Left cardiac atrium (tissue), 4 donors: ENCODE data around the gene KIF6. TPM values are rescaled to one million over a fixed set of nuclear protein-coding genes. Genes with fewer than 3 reads are reported as not detected.

Experiments used
- ATAC-seq, 2 donors: fragments of 200-7000 bp; cut with Tn5 transposase; one replicate each; pipeline ENCODE4 v1.9.1; 2020; ENCODE audit warnings: mild to moderate bottlenecking in 2 of 2, moderate library complexity in 2 of 2
- DNase-seq: peaks from one replicate; pipeline ENCODE4 v3.0.0-alpha.2; 2020
- intact Hi-C, 2 donors: fragments of 100-400 bp; cut with DNase I; formaldehyde crosslinking; loops; one replicate each; pipeline versions ENCODE4 v1.14.1 to v1.15.1; 2022 to 2023
- total RNA-seq, 2 donors: library from RNA; stranded (reverse); fragmentation: NEBNext Ultra II Directional; extraction: Animal tissue kit (Norgen Biotek cat#: 25700); gene quantifications; one replicate each; pipeline ENCODE4 v1.2.1, GENCODE V29; 2021
- donor health status: DM: no; HTN: yes; CAD: no.
- donor health status: DM: no; HTN: yes; CAD: no; lungs with severe emphysema.
- donor health status: DM: yes; HTN: yes; CAD: no.
- donor health status: Dilated cardiomyopathy.

The KIF6 gene
- total RNA-seq, 2 donors from 2014 or later = 0.15 to 0.31 TPM

DNA sequence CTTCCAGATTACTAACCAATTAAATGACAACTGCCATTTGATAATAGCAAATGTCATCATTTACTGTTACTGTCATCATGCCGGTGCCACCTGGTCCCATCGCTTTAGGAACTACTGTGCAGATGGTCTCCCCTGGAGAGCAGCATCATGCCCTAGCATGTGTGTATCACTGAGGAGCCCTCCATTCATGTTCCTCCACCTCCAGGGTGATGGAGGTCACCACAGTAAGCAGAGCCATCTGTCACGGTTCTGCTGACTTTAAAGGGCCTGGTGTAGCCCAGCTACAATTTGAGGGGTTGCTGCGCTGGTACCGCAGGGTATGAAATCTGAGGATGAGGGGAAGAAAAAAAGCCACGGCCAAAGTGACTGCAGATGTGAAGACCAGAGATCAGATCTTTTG is 283.9 kb downstream of the KIF6 start:
- ATAC-seq = no peak
- intact Hi-C loops = no loop called here

DNA sequence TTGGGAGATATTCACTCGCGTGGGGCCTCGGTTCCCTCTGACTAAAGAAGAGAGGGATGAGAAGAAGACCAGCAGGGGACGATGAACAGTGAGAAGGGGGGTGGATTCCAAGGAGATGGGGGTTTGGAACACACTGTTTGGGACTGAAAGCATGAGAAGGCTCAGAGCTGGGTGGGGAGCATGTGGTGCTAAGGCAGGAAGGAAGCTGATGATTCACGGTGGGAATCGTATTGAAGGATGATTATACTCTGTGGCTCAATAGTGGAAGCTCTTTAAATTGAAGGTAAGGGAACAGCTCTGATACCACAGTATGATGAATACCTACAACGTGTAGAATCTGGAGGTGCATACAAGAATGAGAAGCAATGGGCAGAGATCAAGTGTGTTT is 285.2 kb downstream of the KIF6 start:
- intact Hi-C loops = no loop called here
- DNase-seq (no peak), ATAC-seq (no peak)

More for the DNA sequence above, 283.9 kb downstream of the KIF6 start:
- DNase-seq = no peak

DNA sequence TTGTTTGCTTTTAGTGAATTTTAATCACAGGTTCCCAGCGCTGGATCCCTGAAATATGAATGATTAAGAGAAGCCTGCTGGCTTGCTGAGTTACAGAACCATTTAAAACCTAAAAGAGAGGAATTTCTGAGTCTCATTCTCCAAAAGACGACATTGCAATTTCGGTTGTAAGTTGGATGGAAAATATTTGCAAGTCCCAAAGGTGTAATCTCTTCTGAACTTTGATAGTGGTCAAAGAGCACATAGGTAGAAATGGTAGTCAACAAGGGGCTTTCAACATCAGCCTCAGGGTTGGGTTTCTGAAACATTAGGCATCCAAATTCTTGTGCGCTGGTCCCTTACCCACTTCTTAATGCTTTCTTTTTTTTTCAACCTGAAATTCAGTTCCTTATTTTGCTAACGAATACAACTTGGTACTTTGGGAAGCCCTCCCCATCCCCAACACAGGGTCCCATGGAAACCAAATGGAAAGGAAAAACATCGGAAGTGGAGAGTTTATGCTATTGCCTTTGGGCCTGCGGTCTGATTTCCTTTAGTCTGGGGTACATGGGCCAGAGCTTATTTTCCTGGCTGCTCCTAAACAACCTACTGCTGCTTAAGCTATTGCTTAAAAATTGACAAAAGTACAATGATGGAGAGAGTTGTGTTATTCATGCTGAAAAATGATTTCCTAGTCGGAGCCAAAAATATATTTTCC is 285.7 kb downstream of the KIF6 start:
- DNase-seq = no peak
- intact Hi-C loops = no loop called here
- ATAC-seq = no peak

DNA sequence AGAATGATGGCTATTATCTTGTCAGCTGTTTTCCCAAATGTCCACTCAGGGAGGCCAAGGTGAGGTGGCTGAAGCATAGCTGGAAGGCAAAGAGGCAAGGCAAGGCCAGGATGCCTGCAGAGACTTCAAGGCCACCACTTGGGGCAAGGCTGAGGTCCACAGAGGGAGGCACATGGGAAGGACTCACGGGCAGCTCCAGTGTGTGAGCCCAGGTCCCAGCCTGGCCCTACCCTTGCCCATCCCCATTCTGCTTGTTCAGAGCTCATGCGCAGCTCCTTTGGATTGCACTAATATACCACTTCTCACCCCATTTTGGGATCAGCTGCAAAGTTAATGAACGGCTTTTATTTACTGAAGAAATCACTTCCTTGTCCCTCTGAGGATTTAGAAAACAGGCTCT is 291.6 kb downstream of the KIF6 start:
- DNase-seq (no peak), ATAC-seq (no peak)
- intact Hi-C loops = no loop called here

DNA sequence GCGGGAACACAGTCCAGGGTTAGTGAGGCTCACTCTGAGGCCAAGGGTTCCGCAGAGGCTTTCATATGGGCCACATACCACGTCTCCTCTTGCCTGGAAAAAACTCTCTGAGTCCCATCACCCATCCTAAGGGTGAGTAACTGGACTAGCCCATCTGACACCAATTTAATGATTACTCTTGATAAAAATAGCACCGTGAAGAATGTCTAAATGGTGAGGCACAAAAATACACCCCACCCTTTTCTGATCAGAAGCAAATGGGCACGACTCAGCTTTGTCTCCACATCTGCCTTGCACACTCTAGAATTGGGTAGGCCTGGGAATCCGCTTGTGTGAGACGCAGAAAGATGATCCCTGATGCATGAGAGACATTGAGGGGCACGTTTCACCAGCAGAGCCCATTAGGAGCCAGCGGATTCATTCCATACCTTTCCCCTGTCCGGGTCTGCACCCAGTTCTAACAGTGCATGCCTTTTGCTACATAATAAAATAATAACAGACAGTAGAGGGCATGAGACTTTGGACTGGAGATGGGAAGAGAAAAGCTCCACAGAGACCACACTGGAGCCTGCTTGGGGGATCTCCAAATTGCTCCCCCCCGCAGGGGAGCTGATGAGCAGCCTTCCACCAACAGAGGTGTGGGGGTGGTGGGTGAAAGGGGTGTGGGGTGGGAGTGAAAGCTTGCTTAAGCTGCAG is 292.7 kb downstream of the KIF6 start:
- intact Hi-C loops = no loop called here
- ATAC-seq = no peak

DNA sequence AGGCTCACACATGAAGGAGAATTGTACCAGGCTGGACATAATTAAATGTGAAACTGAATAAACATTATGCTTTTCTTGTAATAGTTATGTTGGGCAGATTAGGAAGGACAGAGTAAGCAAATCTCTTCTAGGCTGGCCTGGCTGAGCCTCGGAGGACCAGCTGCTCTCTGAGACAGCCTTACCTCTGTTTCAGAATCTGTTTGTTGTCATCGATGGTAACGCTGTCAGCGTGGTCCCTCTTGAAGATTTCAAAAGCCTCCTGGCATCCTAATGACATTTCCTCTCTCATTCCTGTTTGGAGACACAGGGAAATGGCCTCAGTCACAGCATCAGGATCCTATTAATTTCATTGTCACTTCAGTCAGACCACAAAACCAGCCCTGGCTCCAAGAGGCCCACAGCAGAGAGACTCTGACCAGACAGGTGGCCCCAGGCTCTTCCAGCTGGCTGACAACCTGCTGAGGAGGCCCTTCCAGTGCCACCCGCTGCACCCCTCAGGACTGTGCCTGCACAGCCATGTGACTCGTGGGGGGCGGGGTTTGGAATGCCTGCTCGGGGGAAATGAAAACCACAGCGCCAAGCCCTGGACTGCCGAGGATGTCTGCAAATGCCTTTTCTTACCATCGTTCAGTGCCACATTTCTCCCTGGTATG is 294.2 kb downstream of the KIF6 start:
- intact Hi-C loops = no loop called here
- DNase-seq (peak; percentile 71), ATAC-seq (peak; percentile 75 to 80)

More for the DNA sequence above, 292.7 kb downstream of the KIF6 start:
- no peak for DNase-seq

DNA sequence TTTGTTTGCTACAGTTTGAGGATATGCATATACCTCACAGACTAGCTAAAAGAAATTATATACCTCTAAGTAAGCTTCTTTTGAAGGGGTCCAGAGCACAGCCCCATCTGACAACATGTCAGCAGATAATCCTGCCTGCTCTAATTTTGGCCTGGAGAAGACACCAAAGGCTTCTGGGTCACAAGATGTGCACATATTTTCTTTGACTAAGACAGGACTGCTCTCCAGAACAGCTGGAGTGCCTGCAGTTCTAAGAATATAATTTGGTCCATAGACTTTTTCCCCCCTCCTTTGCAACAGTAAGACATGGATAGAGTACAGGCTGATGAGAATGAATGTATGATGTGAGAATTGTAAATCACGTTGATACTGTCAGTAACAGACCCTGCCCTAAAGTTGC is 294.8 kb downstream of the KIF6 start:
- DNase-seq = no peak
- intact Hi-C loops = no loop called here
- no peak for ATAC-seq

DNA sequence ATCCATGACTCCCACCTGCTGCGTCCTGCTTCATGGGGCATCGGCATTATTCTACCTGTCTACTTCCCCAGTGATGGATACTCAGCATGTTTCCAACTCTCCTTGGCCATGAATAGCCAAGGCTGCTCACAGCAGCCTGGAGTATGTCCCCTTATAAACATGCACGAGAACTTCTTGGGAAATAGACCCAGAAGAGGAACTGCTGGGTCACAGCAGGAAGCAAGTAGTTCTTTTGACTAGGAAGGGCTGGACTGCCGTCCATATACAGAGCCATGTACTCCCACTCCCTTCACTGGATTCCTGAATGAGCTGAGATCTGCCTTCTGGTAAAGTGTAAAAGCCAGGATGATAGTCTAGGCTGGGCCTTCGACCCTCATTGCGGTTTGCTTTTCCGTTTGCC is 296.4 kb downstream of the KIF6 start:
- no peak for DNase-seq
- no peak for ATAC-seq
- intact Hi-C loops = no loop called here

DNA sequence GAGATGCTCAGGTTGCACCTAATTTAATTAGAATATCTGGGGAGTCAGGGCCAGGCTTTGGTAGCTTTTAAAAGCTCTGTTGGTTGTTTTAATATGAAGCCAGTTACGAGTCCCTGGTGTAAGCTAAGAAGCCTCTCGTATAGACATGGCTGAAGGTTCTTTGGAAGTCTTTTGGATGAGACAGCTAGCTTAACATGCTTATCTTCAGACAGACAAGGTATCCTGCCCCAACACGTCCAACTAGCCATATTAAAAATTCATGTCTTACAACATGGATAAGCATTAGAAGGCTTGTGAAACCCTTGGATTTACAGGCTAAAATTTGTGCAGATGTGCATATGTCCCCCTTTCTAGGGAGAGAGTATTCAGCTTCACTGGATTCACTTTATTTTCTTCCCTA is 297.1 kb downstream of the KIF6 start:
- ATAC-seq (no peak), DNase-seq (no peak)
- intact Hi-C loops = no loop called here

DNA sequence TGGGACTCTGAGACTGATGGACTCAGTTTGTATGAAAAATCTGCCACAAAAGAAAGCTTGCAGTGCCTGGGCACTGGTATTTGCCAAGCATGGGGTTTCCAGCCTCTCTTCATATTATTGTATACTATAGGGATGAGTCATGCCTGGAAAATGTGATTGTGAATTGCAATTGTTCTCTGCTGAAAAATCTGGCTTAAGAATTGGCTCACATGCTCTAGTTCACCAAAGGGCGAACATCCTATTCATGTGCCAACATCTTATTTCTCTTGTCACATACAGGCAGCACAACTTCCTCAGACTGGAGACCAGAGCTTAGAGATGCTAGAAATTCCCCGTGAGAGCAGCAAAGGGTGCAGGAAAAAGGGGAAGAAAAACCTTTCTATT is 299.1 kb downstream of the KIF6 start:
- ATAC-seq (peak in 1 of 2 donors; percentile 28), DNase-seq (no peak)
- intact Hi-C loops = no loop called here

DNA sequence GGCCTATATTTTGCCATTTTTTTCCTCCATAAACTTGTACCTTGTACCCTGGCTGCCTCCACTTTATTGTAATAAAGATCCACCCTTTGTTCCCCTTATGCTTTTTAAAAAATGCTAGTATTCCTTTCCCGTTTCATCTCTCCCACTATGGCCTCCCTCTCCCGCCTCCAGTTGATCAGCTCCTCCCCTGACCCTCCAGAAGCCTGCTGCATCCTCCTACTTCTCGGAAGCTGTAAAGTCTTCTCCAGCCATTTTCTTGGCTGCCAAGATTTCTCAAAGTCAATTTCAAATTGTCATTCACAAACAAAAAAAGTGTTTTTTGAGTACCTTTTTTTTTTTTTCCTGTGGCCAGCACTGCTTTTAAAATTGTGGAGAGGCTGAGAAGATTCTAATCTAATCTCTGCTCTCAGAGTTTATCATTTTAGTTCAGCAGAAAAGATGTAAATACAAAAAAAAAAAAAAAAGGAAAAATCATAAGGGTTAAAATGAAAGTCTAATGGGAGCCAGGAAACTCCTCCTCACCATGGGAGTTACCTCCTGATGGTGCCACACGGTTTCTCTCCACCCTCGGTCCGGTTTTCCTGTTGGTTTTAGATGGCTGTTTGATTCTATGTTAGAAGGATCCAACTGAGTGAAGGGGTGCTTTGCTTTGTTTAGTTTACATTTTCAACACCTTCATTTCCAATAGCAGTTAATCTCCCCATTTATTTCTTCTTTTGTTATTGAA is 299.7 kb downstream of the KIF6 start:
- intact Hi-C loops = no loop called here
- ATAC-seq = no peak
- peak; percentile 30 for DNase-seq

DNA sequence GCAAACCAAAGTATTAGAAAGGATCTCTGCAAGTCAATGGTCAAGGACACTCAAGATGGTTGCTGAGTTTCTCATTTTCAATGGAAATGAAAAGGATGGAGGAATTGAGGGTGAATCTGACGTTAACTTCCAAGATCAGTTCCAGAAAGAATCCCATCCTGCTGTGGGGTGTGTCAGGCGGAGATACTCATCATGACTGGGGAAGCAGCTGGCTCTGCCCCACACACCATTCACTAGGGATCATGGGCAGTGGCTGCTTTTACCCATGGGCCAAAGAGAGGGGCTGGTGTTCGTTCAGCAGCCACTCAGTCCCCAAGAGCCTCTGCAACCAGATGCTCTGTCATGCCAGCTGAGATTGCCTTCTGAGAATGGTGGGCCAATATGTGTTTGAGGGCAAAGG is 300.4 kb downstream of the KIF6 start:
- no peak for ATAC-seq
- no peak for DNase-seq
- intact Hi-C loops = no loop called here

DNA sequence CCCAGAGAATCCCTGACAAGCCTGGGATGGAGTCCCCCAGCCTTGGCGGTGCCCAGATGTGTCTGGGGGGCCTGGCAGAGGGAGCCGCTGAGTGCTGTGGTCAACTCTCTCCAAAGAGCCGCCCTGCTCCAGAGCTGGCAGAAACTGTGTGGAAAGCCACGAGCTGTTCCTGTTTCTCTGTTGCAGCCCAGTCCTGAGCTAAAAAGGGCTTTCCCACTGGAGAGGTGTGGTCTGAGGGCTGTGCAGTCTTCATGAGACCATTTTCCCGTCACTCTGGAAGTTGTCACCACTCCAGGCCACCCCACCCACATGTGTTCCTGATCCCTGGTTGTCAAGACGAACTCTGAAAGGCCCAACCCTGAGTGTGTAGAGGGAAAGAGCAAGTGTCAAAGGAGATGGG is 303.0 kb downstream of the KIF6 start:
- DNase-seq (peak; percentile 73), ATAC-seq (peak; percentile 57 to 78)
- intact Hi-C loops = no loop called here

DNA sequence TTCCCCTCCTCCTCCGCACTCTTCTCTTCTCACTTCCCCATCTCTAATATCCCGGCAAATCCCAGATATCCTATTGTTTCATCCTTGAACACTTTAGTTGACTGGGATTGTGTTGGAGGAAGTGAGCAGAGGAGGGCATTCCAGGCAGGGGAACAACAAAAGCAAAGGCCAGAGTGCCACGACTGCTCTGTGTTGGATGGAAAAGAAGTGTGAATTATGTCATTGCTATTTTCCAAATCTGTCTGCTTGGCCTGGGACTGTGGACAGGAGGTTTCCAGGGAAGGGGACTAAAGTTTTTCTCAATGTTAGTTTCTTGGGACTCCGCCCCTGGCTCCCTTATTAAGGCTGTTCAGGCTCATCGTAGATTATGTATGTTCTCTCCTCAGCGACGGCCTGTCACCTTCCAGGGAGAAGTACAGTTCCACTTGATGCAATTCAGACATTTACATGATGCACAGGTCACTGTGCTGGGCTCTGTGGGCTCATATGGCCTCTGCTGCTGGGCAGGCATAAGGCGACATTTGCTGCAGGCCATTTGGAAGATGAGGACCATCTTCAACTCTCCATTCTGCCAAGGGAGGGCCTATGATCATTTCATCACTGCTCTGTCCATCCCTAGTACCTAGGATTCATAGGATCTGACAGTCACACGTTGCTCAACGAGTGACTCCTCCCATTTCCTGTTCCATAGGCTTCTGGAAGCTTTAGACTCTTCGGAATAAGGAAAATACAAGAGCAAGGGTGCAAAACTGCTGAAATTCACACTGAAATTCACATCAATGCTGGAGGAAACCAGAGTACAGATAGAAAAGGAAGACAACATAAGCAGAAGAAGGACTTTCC is 303.6 kb downstream of the KIF6 start:
- ATAC-seq (peak; percentile 55 to 58), DNase-seq (no peak)
- intact Hi-C loops = no loop called here

DNA sequence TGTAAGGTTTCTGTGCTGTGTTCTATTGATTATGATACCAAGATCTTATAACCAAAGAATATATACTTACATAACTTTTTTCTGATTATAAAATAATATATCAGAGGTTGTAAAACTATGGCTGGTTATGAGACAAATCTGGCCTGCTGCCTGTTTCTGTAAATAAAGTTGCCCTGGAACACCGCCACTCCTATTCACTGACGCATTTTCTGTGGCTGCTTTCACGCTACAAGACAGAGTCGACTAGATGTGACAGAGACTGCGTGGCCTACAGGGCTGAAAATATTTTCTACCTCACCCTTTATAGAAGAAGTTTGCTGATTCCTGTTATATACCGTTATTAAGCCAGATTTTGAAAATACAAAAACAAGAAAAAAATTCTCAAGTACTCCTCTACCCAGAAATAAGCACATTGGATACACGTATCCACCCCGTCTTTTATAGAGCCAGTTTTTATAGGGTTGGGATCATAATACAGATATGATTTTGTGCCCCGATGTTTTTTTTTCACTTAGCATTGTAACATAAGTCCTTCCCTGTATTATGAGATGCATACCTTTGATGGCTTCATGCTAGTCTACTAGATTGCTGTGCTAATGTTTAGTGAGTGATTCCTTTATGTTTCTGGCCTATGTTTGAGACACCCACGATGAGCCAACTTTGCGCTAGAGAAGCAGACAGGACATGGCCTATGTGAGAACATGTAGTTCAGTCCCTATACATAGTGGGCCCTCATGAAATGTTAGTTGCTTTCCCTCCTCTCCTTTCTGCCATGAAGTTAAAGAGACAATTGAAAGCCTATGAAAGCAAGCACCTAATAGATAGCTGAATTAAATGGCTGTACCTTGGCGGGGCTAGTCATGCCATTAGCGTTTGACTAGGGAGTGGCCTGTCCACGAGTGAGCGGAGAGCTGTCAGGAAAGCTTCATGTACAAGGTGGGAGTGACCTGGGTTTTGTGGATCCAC is 304.6 kb downstream of the KIF6 start:
- intact Hi-C loops = no loop called here
- ATAC-seq (peak; percentile 42 to 45), DNase-seq (no peak)

DNA sequence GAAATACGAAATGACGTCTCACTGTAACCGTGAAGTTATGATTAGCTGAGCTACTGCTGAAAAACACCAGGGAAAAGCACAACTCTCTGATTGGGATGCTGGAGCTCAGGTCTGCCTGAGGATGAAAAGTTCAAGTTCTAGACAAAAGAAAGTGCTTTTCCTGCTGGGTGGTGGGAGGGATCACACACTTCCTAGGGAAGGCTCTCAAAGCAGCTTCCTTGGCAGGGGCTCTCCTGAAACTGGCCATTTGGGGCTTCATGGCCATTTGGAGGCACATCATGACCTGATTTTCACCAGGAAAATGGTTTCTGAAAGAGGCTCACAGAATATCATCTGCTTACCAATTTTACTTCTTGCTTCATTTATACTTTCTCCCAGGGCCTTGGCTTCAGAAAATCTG is 305.6 kb downstream of the KIF6 start:
- ATAC-seq (no peak), DNase-seq (no peak)
- intact Hi-C loops = no loop called here

DNA sequence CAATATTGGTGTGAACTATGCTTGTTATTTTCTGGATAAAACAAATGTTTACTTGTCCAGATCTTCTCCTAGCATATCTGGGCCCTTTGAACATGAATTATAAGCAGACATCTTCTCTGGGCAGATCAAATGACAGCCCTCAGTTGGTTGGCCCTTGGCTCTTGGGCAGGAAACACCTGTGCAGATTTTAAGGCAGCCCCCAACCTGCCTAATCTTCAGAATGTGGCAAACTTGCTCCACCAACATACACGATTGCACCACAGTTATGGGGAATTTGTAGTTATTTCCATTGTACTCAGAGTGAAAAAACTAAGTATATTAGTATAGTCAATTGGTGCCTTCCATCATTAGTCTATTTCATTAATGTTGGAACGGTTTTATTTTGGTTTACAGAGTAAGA is 307.8 kb downstream of the KIF6 start:
- DNase-seq = no peak
- no peak for ATAC-seq
- intact Hi-C loops = no loop called here

DNA sequence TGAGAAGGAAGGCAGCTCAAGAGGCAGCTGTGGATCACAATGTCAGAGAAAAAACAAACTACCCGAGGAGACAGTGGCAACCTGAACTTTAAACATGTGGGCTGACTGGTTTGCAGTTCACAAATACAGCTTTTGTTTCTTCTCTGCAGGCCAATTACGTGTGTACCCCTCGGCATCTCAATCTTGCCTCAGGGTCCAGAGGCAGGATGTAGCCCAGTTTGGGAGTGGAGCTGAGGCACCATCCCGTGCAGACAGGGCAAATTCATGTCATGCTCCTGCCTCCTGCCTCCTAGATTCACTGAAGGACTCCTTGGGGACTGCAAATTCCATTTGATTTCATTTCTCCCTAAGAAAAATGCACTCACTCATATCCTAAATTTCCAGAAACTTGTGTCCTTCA is 308.5 kb downstream of the KIF6 start:
- intact Hi-C loops = no loop called here
- DNase-seq (no peak), ATAC-seq (peak in 1 of 2 donors; percentile 18)
